ENCODE data around the gene GAS1.

GAS1 gene

DNA sequence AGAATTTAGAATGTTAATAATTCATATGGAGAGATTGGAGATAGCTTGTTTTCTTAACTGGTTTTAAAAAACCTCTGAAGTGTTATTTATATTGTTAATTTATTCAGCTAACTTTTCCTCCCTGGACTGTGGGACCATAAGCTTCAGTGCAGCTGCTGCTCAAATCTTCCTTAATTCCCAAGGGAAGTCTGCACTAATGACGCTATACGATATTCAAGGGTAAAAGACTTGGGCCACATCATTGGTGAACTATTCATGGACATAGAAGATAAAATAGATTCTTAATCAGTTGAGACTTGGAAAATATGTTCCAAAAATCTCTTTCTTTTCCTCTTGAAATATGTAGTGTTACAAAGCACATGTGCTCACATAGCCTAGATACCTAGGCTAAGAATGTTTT is 31.1 kb upstream of the GAS1 start:
- DNase-seq (ENCODE audit: low read depth in 1 of 2, low spot score in 1 of 2), result no peak
- in situ Hi-C loops (cut with HindIII; ENCODE audit: low pct_unique_long_range_greater_than_20kb, low sequenced_read_pairs), result no loop called here
- TF ChIP-seq JUND (IDR thresholded peaks at IDR 0.05; ENCODE audit: low read depth), result no peak

DNA sequence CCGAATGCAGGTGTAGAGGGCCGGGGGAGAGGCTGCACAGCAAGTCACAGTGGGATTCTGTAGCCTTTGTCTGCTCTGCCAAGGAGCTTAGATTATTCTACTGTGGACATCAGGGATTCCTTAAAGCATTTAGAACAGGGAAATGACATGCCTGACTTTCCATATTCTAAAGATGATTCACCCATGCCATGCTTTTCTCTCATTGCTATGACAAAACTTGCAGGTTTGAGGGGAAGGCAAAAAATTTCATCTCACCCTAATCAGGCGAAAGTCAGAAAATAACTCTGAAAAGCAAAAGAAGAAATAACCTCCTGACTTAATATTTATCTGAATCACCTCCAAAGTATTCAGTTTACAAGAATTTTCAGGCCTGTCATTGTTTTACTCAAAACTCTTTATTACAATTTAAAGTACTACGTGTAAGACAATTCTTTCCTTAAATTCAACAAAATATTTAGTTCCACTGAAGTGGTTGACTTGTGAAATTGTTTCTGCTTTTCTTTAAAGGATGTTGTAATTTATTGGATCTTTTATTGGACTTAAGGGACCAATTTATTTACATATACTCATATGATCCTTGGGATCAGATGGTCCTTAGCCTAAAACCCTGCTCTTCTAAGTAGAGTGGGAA is 30.0 kb upstream of the GAS1 start:
- no peak for DNase-seq (ENCODE audit: low read depth in 1 of 2, low spot score in 1 of 2)
- no peak for TF ChIP-seq JUND (IDR thresholded peaks at IDR 0.05; ENCODE audit: low read depth)
- in situ Hi-C loops (cut with HindIII; ENCODE audit: low pct_unique_long_range_greater_than_20kb, low sequenced_read_pairs), result no loop called here

DNA sequence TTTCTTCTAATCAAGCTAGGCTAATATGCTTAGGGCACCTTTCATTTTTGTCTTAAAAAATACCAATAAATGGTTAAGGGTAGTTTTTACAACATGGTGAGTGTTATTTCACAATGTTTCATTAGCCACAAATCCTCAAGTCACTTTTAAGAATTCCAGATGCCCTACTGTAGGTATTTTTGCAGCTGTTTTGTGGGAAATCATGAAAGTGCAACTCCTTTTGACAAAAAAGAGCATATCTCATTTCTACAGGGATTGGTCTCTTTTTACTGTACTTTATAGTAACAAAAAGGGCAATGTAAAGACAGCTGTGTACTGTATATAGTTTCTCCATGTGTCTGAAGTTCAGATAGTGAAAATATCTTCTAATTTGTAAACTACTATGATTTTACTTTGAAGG is 28.3 kb upstream of the GAS1 start:
- DNase-seq (ENCODE audit: low read depth in 1 of 2, low spot score in 1 of 2), result no peak
- no peak for TF ChIP-seq JUND (IDR thresholded peaks at IDR 0.05; ENCODE audit: low read depth)
- in situ Hi-C loops (cut with HindIII; ENCODE audit: low pct_unique_long_range_greater_than_20kb, low sequenced_read_pairs), result no loop called here

GRCh38 chr9:86975036-86975435 is 27.7 kb upstream of the GAS1 start:
- in situ Hi-C loops (cut with HindIII; ENCODE audit: low pct_unique_long_range_greater_than_20kb, low sequenced_read_pairs), result no loop called here
- DNase-seq (ENCODE audit: low read depth in 1 of 2, low spot score in 1 of 2), result no peak
- TF ChIP-seq JUND (IDR thresholded peaks at IDR 0.05; ENCODE audit: low read depth), result no peak

GRCh38 chr9:86974421-86974820 is 27.1 kb upstream of the GAS1 start:
- no peak for TF ChIP-seq JUND (IDR thresholded peaks at IDR 0.05; ENCODE audit: low read depth)
- peak in 1 of 2 experiments; percentile 3 for DNase-seq (ENCODE audit: low read depth in 1 of 2, low spot score in 1 of 2)
- in situ Hi-C loops (cut with HindIII; ENCODE audit: low pct_unique_long_range_greater_than_20kb, low sequenced_read_pairs), result no loop called here

DNA sequence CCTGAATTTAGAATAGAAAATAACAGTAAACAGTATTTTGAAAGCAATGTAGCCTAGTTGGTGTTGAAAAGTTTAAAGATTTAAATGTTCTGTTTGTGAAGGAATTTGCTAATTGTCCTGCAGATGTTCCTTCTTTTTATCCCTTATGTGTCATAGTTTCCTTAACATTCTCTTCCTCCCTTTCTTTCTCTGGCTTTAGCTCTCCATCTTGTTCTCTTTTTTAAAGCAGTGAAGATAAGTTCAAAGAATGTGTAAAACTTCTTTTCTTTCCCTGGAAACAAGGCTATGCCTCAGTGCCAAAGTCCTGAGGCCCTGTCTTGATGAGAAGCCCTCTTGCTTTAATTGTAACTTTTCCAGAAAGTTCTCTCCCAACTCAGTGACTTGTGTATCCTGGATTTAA is 24.4 kb upstream of the GAS1 start:
- DNase-seq (ENCODE audit: low read depth in 1 of 2, low spot score in 1 of 2), result no peak
- TF ChIP-seq JUND (IDR thresholded peaks at IDR 0.05; ENCODE audit: low read depth), result no peak
- in situ Hi-C loops (cut with HindIII; ENCODE audit: low pct_unique_long_range_greater_than_20kb, low sequenced_read_pairs), result no loop called here

DNA sequence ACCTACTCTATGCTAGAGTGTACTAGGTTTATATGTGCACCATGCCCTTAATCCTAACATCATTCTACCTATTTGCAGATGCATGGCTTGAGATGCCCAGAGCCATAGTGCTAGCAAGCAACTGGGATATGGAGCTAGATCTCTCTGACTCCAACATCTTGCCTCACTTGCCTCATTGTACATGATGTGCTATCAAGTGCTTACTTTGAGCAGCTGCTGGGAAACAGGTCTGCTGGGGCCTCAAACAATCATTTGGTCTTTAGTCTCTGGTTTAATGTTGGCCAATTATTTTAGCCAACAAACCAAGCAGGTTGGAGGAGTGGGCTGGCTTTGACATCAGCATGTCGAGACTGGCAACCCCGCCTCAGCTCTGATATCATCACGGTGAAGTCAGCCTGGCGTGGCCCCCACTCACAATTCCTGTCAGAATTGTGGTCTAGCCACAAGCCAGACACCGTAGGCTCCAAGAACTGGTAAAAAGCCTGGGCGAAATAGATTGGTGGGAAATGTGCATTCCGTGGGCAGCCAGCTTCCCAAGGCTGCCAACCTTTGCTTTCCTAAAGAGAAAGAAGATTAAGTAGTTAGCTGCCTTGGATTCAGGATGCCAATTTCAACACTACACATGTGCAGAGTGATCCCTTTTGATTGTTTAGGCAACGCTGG is 21.1 kb upstream of the GAS1 start:
- TF ChIP-seq JUND (IDR thresholded peaks at IDR 0.05; ENCODE audit: low read depth), result no peak
- no peak for DNase-seq (ENCODE audit: low read depth in 1 of 2, low spot score in 1 of 2)
- in situ Hi-C loops (cut with HindIII; ENCODE audit: low pct_unique_long_range_greater_than_20kb, low sequenced_read_pairs), result no loop called here

GRCh38 chr9:86966852-86967511 is 19.7 kb upstream of the GAS1 start:
- no peak for TF ChIP-seq JUND (IDR thresholded peaks at IDR 0.05; ENCODE audit: low read depth)
- DNase-seq (ENCODE audit: low read depth in 1 of 2, low spot score in 1 of 2), result no peak
- in situ Hi-C loops (cut with HindIII; ENCODE audit: low pct_unique_long_range_greater_than_20kb, low sequenced_read_pairs), result no loop called here

DNA sequence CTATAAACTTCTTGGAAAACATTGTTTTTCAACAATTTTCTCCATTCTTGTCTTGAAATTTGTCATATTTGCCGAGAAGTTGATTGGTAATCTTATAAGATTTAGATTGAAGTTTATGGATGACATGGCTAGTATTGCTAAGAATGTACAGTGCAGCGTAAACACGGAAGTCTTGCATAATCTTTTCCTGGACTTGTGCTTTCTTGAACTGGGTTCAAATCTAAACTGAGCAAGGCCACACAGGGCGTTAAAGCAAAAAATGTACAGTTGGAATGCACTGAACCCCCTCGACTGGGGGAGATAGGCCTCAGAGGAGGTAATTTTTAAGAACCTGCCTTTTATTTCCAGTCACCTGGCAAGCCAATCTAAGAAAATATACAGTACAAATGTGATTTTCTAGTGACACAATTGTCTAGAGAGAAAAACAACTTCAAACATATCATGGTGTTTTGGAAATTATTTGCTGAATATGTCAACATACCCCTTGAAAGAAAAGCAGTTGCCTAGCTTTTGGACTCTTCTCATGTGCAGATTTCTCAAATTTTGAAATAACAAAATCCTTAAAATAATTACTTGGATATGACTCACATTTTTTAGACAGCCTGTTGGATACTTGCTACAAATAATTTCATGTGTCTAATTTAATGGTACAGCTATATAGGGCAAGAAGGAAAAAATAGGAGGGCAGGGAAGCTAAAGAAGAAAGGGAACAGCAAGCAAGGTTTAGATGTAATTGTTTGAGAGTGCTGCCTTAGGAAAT is 18.5 kb upstream of the GAS1 start:
- in situ Hi-C loops (cut with HindIII; ENCODE audit: low pct_unique_long_range_greater_than_20kb, low sequenced_read_pairs), result no loop called here
- DNase-seq (ENCODE audit: low read depth in 1 of 2, low spot score in 1 of 2), result no peak
- TF ChIP-seq JUND (IDR thresholded peaks at IDR 0.05; ENCODE audit: low read depth), result no peak

- in situ Hi-C loops (cut with HindIII; ENCODE audit: low pct_unique_long_range_greater_than_20kb, low sequenced_read_pairs), result no loop called here
- no peak for TF ChIP-seq JUND (IDR thresholded peaks at IDR 0.05; ENCODE audit: low read depth)
- no peak for DNase-seq (ENCODE audit: low read depth in 1 of 2, low spot score in 1 of 2)
These were observed 15.4 kb upstream of the GAS1 start for GRCh38 chr9:86962692-86963091.

DNA sequence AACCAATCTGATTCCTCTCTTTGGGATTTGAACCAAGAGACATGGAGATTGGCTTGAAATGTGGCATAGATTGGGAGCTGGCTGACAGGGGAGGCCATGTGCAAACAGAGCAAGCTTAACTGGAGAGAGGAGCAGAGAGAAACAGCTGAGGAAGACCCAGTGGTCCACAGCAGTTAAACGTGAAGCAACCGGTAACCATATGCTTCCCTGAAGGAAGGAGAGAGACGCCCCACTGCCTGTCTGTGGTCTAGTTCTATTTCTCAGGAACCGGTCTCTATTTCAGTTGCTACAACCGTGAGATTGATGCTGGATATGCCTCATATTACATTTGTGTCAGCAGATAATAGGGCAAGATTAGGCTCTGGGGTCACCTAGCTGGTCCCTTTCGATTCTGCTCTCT is 13.6 kb upstream of the GAS1 start:
- TF ChIP-seq JUND (IDR thresholded peaks at IDR 0.05; ENCODE audit: low read depth), result no peak
- no peak for DNase-seq (ENCODE audit: low read depth in 1 of 2, low spot score in 1 of 2)
- in situ Hi-C loops (cut with HindIII; ENCODE audit: low pct_unique_long_range_greater_than_20kb, low sequenced_read_pairs), result no loop called here

DNA sequence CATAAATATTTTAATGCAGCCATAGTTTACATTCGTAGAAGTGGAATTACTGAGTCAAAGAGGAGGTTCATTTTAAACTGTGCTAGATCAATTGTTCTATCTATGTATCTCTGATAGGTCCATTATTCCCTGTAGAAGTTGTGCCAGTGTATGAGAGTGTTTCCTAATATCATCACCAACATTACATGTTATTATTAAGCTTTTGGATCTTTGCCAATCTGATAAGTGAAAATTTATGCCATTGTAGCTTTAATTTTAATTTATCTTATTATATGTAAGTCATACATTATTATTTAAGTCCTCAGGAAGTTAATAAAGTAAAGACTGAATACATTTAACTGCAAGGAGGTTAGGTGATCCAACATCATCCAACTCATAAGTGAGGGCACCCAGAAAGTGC is 10.9 kb upstream of the GAS1 start:
- in situ Hi-C loops (cut with HindIII; ENCODE audit: low pct_unique_long_range_greater_than_20kb, low sequenced_read_pairs), result no loop called here
- no peak for DNase-seq (ENCODE audit: low read depth in 1 of 2, low spot score in 1 of 2)
- no peak for TF ChIP-seq JUND (IDR thresholded peaks at IDR 0.05; ENCODE audit: low read depth)

DNA sequence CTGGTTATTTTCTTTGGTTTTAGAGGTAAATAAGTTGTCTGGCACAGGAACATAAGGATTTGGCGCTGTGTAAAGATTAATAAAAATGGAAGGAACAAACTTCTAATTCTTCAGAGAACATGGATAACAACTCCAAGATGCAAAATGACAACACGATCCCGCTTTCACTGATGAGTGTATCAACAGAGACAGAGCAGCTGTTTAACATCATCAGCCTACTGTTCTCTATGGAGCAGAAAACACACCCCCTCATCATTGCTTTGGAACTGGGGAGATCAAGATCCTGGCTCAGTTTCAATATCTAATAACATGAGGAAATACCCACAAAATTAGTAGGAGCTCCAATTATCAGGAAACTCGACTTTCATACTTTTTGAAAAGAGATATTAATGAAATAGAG is 8.3 kb upstream of the GAS1 start:
- in situ Hi-C loops (cut with HindIII; ENCODE audit: low pct_unique_long_range_greater_than_20kb, low sequenced_read_pairs), result no loop called here
- no peak for DNase-seq (ENCODE audit: low read depth in 1 of 2, low spot score in 1 of 2)
- TF ChIP-seq JUND (IDR thresholded peaks at IDR 0.05; ENCODE audit: low read depth), result no peak
